Activated CD4-positive, alpha-beta T cell treated with anti-CD3 and anti-CD28 coated beads, Interleukin-2, amount 50 U/mL, for 1 hour (primary cell): ENCODE measurements around the gene CAMTA1.

ENCODE experiments used
- DNase-seq: peaks from one replicate; pipeline ENCODE4 v3.0.0-alpha.2; 2020

Gene CAMTA1

DNA sequence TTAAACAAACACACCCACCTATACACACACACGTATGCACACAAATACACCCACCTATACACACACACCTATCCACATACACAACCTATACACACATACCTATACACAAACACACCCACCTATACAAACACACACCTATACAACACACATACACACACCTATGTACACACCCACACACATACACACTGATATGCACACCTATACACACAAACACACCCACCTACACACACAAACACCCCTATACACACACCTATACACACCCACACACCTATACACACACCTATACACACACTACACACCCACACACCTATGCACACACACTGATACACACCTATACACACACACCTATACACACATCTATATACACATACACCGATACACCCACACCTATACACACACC lies 870.1 kb downstream of the CAMTA1 start:
- DNase-seq: no peak

DNA sequence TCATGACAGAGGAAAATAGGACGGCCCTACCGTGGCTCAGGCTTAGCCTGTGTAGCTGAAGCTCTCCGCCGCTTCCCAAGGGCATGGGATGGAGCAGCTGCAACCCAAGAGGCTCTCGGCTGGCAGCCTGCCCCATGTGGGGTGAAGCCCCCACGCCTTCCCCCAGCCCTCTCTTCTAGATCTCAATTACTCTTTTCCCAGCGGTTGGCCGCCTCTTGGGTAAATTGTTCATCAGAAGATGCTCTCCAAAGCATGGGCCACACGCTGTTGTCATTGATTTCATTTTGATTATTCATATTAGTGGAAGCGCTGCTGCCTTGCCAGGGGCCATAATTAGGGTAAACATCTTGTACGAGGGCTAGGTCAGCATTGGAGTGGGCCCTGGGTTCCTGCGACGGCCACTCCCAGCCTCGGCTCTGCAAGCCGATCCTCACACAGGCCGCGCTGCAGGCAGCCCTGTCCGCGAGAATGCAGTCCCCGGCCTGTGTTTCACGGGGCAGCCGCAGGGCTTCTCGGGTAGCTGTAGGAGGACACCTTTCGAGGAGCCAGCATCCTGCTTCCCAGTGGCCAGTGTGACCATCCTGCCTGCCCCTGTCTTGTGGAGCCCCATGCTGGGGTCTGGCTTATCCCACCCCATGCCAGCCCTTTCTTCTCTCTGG lies 871.4 kb downstream of the CAMTA1 start:
- no peak for DNase-seq

DNA sequence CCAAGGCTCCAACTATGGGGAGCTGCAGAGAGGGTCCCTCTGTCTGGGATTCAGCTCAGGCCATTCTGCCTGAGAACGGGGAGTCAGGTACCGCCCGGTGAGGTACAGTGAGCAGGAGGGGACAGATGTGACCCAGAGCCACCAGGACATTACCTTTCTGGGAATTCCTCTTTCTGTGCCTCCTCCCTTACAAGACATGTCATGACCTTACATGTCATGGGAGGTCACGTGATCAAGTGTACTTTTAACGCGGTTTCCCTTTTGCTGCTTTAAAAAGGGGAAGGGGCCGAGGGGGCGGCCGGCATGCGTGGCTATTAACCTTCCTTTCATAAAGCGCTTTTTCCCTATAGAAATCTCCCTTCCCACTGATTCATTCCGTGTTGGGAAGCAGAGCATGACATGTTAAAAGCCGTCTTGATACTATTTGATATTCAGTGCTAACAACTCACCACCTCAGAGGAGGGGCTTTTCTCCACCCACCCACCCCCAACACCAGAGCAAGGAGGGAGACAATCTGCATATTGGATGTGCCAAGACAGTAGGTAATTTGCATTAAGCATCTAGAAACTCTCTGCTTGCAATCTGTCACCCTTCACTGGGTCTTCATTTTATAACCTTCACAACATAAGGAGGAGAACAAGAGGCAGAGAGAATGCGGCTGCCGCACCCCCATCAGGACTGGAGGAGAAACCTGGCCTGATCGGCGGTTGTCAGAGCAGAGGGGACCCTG lies 872.2 kb downstream of the CAMTA1 start:
- DNase-seq: no peak

DNA sequence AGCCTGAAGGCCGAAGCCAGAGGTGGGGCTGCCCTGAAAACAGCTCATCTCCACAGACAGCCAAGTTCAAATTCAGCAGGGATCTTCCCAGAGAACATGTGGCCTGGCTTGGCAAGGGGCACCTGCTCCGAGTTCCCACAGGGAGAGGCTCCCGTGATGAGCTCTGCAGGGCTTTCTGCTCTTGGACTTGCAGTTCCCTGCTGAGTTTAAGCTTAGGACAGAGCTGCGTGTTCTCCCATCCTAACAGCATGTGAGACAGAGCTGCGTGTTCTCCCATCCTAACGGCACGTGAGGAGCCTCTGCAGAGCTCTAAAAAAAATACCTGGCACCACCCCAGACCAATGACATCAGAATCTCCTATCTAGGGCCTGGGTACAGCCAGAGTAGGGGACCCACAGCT lies 872.8 kb downstream of the CAMTA1 start:
- DNase-seq: no peak

DNA sequence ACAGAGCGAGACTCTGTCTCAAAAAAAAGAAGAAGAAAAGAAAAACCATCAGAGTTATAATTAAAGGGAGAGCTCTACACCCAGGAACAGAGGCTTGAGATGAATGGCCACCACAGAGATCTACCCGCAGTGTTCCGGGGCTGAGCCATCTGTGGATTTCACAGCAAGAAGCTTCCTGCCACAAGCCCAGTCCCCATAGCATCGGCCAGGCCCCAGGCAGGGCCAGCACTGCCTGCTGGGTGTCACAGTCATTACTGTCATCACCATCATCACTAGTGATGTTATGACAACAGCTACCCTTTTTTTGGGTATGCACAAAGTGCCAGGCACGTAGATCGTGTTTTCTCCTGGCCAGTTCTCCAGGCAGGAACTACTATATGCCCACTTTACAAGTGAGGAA lies 874.3 kb downstream of the CAMTA1 start:
- DNase-seq: no peak

DNA sequence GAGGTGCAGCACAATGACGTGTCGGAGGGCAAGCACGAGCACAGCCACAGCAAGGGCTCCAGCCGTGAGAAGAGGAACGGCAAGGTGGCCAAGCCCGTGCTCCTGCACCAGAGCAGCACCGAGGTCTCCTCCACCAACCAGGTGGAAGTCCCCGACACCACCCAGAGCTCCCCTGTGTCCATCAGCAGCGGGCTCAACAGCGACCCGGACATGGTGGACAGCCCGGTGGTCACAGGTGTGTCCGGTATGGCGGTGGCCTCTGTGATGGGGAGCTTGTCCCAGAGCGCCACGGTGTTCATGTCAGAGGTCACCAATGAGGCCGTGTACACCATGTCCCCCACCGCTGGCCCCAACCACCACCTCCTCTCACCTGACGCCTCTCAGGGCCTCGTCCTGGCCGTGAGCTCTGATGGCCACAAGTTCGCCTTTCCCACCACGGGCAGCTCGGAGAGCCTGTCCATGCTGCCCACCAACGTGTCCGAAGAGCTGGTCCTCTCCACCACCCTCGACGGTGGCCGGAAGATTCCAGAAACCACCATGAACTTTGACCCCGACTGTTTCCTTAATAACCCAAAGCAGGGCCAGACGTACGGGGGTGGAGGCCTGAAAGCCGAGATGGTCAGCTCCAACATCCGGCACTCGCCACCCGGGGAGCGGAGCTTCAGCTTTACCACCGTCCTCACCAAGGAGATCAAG lies 878.3 kb downstream of the CAMTA1 start:
- no peak for DNase-seq

DNA sequence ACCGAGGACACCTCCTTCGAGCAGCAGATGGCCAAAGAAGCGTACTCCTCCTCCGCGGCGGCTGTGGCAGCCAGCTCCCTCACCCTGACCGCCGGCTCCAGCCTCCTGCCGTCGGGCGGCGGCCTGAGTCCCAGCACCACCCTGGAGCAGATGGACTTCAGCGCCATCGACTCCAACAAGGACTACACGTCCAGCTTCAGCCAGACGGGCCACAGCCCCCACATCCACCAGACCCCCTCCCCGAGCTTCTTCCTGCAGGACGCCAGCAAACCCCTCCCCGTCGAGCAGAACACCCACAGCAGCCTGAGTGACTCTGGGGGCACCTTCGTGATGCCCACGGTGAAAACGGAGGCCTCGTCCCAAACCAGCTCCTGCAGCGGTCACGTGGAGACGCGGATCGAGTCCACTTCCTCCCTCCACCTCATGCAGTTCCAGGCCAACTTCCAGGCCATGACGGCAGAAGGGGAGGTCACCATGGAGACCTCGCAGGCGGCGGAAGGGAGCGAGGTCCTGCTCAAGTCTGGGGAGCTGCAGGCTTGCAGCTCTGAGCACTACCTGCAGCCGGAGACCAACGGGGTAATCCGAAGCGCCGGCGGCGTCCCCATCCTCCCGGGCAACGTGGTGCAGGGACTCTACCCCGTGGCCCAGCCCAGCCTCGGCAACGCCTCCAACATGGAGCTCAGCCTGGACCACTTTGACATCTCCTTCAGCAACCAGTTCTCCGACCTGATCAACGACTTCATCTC lies 879.1 kb downstream of the CAMTA1 start:
- DNase-seq: no peak

DNA sequence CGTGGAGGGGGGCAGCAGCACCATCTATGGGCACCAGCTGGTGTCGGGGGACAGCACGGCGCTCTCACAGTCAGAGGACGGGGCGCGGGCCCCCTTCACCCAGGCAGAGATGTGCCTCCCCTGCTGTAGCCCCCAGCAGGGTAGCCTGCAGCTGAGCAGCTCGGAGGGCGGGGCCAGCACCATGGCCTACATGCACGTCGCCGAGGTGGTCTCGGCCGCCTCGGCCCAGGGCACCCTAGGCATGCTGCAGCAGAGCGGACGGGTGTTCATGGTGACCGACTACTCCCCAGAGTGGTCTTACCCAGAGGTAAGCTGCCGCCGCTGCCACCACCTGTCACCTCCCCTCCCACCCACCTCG lies 879.6 kb downstream of the CAMTA1 start:
- DNase-seq: no peak

DNA sequence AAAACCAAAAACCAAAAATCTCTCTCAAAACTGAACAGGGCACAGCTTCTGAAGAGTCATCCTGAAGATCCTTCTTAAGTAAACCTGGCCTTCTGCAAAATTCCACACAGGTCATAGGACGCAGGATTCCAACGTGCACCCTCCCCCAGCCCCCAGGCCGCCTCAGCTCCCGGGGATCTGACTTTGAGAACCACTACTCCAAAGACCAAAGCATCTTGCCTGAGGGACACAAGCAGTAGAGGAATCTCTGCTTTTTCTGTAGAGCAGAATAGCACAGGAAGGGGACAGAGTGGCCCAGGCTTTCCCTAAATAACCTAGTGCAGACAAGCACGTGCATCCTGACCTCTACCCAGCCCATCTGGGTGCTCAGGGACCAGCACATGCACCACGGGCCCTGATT lies 881.0 kb downstream of the CAMTA1 start:
- no peak for DNase-seq

DNA sequence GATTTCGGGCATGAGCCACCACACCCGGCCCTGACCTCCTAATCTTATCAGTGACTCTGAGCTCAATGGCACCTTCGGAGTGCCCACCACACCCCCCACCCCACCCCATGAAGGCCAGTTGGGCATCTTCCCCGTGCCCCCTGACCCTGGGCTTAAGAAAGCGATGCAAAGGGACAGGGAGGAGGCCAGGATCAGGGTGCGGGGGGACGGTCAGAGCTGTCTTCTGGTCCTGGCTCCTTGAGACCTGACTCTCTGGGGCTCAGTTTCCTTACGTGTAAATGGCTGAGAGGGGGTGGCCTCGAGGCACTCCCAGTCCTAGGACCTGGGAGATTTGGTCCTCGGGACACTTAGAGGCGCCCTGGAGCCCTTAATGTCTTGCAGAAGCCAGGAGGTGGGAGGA lies 881.9 kb downstream of the CAMTA1 start:
- DNase-seq: no peak

DNA sequence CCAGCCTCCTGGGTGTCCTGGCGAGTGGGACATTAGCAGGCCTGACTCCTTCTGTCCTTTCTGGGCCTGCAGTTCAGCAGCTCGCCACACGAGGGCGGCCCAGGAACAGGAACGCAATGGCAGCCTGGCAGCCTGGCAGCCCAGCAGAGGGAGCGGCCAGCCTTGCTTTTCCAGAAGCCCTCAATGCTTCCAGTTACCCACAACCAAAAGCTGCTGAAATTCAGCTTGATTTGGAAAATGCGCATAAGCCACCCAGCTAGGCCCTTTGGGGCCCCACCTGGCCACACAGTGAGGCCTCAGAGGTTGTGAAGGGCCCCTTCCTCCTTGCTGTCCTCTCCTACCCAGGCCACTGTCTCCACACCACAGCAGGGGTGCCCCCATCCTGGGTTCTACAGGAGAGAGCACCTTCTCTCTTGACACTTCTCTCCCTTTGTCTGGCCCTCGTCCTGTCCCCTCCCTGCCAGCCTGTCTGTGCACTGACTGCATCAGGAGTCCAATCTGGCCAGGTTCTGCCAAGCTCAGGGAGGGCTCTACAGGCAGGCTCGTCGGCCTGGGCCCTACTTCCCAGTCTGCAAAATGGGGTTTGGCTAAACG lies 882.5 kb downstream of the CAMTA1 start:
- DNase-seq: peak; percentile 83

DNA sequence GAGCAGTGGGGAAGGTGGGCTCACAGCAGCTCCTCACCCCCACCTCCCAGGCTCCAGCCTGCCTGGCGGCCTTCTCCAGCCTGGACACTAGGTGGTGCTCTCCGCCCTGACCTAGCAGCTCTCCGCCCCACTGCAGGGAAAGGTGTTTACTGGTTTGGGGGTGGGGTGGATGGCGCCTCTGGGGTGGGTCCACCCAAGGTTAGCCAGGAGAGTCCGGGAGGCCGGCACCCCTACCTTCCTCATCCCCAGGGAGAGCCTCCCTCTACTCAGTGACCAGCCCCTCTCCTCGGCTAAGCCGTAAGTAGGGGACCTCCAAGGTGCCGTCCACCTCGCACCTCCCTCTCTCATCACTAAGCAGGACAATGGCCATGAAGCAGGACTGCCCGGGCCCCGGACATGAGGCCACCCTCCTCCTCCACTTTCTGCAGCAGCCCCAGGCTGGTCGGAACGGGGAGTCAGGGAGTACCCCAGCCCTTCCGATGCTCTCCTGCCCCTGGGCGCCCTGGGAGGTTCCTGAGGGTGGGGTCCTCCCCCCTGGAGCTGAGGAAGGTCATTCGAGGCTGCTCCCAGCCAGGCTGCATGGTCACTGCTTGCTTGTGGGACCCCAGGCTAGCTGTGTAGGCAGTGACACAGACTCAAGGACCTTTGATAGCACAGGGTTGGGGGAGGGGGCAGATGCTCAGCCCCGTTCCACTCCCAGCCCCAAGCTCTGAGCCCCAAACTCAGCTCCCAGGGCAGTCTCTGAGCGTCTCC lies 884.5 kb downstream of the CAMTA1 start:
- peak; percentile 57 for DNase-seq

DNA sequence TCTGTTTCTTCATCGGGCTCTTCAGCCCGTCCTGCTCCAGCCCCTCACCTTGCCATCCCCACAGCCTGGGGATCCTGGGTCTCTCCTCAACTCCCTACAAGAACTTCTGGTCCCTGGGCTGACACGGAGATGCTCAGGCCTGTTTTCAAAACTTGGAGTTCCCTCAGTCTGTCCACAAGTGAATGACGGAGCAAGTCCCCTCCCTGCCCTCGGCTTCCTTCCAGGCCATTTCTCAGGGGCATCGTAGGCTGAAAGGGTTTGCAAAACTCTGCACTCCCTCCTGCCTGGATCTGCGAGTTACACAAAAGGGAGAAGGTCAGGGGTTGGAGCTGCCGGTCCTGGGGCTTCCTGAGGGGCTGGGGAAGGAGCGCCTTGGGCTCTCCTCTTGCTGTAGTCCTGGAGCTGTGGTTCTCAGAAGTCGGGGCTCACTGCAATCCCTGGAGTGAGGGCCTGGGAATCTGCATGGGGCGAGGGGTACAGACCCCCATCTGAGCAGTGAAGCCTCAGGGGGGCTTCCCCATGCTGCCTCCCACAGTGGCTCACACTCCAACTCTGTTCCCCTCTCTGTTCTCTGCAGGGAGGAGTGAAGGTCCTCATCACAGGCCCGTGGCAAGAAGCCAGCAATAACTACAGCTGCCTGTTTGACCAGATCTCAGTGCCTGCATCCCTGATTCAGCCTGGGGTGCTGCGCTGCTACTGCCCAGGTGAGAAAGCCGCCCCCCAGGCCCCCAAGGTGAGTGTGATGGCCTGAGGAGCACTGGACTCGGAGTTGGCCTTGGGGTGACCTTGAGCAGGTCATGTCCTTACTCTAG lies 885.3 kb downstream of the CAMTA1 start:
- no peak for DNase-seq

DNA sequence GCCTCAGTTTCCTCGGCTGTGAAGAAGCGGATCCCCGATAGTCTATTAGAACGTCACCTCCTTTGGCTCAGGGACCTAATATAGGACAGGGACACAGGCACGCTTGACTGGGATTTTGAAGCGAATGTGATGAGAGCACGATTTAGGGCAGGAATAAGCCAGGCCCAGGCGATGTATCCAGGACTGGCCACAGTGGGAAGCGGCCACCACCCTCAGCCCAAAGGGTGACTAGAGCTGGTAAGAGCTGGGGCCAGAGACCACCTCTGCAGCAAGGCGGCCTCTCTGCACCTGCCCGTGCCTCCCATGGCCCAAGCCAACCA lies 885.9 kb downstream of the CAMTA1 start:
- DNase-seq: no peak

DNA sequence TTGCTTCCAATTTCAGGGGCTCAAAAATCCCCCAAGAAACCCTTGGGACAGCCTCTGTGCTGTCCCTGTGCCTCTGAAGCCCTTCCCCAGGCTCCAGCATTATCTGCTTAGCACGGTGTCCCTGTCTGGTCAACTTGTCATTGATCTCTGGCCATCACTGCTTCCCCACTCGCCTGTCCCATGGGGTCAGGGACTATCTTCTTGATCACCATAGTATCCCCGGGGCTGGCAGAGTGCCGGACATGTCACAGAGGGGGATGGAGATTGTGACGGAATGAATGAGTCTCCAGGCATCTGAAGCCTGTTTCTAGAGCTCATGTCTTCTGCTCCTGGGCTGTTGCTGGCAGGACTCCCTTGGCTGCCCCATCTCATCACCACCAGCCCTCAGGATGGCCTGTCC lies 886.4 kb downstream of the CAMTA1 start:
- no peak for DNase-seq

DNA sequence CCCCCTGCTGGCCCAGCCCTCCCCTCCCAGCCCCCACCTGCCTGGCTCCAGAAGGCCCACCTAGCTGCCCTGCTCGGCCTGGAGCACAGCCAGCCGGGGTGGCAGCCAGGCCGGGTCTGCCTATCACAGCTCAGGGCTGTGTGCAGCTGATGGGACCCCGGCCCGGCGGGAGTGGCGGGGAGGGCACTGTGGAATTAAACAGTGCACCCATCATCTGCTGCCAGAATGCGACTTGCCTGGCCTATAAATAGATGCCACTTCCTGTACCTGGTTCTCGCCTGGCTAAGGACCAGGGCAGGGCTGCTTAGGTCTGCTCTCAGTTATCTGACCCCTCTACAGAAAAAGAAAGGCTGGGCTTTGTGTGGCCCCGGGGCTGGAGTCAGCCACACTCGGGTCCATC lies 887.6 kb downstream of the CAMTA1 start:
- DNase-seq: no peak

DNA sequence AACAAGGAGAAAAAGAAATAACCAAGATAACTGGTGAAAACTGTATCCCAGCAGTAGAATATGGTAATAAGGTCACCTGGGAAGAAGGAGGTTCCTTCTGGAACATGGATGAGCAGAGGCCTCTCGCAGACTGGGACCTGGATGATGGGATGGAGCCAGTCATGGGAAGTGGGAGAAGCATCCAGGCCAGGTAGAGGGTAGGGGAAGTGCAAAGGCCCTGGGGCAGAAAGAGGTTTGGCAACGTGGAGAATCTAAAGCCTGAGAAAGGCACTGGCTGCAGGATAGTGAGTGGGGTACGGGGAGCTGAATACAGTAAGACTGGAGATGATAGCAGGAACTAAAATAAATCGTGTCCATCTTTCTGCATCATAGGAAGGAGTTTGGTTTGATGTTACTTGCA lies 889.7 kb downstream of the CAMTA1 start:
- DNase-seq: no peak

DNA sequence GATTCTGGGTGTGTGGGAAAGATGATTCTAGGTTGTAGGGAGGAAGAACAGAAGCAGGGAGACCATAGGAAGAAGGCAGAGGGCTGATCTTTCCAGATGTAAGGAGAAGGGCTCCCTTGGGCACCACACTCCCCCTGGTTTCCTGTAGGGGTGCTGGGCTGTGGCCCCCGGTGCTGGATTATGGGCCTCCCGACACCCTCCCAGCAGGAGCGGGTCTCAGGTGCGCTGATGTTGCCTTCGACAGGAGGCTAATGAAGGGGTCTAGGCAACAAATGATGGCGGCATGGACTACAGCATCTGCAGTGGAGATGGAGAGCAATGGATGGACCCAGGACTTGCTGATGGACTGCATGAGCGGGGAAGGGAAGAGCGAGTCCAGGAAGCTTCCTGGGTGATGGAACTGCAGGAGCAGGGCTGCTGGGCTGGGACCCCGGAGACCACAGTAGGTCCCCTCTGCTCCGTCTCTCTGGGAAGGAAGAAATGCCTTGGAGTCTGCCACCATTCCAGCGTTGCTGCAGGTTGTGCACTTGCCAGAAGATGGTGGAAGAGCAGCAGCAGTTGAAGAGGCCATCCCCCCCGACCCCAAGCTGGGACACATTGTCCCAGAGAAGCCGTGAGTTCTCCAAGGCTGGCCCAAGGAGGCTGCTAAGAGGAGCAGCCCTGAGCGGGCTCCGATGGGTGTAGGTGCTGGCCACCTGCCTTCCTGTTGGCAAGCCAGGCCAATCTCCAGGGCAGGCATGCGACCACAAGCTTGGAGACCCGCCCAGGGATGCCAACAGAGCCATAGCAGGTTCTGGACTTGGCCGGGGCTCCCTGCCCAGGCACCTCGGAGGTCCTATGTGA lies 890.4 kb downstream of the CAMTA1 start:
- DNase-seq: no peak

DNA sequence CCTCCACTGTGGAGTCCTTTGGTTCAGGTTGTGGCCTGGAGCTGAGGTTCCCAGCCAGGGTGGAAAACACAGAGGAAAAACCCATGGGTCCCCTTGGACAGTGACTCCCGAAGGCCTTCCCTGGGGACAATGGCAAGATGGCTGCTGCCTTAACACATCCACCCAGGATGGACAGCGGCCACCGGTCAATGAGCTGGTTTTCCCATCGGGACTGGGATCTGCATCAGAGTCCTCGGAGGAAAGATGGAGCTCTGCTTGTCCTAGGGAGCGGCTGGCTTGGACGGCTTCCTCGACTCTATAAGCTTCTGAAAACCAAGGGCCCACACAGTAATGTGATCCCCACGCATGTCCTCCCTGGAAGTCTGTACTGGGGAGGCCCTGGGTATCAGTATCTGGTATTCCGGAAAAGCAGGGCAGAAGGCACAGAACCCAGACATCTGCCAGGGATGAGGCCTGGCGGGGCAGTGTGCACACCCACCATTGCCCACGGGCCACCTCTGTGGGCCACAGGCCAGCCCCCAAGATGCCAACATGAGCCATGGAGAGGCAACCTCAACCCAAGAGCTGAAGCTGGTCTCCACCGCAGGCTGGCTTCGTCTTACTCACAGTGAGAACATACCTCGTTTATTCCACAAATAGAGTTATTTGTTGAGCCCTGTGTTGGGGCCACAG lies 891.2 kb downstream of the CAMTA1 start:
- no peak for DNase-seq

DNA sequence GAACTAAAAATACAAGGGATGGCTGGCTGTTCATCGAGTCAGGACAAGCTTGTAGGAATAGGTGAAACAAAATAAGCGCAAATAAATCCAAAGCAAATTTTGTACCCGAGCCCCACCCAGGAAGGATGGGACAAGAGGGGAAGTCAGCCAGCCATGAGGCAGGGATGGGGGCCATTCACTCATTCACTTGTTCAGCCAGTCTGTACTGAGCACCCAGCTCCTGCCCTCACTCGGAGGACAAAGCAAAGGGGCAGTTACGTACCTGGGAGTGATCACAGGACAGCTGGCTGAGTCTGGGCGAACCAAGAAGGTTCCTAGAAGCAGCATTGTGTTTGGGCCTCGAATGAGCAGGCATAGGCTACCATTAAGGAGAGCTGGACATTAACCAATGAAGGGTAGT lies 891.9 kb downstream of the CAMTA1 start:
- DNase-seq: no peak
